Cardiac ventricle fibroblast (primary cell): ENCODE measurements around the gene DMAP1. TPM values are rescaled to one million over a fixed set of nuclear protein-coding genes. Genes with fewer than 3 reads are reported as not detected.

Source experiments
- total RNA-seq: library from RNA; depleted of rRNA; stranded (reverse); fragments of >200 nt; gene quantifications from 2 replicates; pipeline ENCODE4 v1.2.3, GENCODE V29; 2015

The DMAP1 gene, protein sequence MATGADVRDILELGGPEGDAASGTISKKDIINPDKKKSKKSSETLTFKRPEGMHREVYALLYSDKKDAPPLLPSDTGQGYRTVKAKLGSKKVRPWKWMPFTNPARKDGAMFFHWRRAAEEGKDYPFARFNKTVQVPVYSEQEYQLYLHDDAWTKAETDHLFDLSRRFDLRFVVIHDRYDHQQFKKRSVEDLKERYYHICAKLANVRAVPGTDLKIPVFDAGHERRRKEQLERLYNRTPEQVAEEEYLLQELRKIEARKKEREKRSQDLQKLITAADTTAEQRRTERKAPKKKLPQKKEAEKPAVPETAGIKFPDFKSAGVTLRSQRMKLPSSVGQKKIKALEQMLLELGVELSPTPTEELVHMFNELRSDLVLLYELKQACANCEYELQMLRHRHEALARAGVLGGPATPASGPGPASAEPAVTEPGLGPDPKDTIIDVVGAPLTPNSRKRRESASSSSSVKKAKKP
- total RNA-seq, result 21.2 and 29.3 TPM in 2 replicates

DNA sequence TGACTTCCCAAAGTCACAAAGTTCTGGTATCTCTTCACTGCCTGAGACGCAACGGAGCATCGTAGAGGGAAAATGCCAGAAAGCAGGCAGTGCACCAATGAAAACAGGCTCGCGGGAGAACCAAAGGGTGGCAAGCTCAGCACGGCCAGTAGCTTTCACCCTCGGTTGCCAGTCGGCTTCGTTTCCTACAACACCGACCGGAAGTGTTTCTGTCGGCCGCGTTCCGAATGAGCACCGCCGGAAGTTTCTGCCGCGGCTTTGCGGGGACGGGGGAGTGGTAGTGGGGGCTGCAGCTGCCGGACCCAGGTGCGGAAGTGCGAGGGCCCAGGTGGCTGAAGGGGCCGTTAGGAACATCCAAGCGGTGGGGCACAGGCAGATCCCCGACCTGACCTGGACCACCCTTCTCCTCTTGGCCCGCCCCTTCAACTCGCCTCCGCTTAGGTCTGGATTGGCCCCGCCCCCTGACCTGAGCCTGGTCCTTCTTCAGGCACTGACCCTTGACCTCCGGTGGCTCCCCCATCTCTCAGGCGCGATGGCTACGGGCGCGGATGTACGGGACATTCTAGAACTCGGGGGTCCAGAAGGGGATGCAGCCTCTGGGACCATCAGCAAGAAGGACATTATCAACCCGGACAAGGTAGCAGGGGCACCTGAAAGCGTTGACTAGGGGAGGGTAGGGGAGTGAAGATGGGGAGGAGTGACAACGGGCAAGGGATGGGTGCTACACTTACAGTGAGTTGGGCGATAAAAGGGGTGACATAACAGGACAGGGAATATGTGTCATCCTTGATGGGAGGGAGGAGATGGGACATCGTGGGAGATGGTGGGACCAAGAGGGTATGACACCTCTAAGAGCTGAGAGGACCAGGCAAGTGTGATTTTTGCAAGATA lies at the start of gene DMAP1:
Gene DMAP1 (plus strand): TSS at position 250 of the 891 bp plus-strand sequence. CDS start 283 bp downstream, at position 533.

Other genes starting within 250 kb of the DMAP1 start
- gene DPH2, start 243.5 kb upstream of the DMAP1 start, total RNA-seq, result 14.5 and 14.8 TPM in 2 replicates
- 48.5 and 89.6 TPM in 2 replicates for gene ATP6V0B, start 238.5 kb upstream of the DMAP1 start, total RNA-seq
- 39.4 and 48.9 TPM in 2 replicates for gene B4GALT2, start 234.3 kb upstream of the DMAP1 start, total RNA-seq
- gene CCDC24, start 221.9 kb upstream of the DMAP1 start, total RNA-seq, result 3.4 and 4.7 TPM in 2 replicates
- gene SLC6A9, start 182.0 kb upstream of the DMAP1 start, total RNA-seq, result 4.4 and 6.3 TPM in 2 replicates
- gene KLF17, start 94.7 kb upstream of the DMAP1 start, total RNA-seq, result 0.37 TPM in 1 of 2 replicates, not detected in the other
- gene KLF18, start 71.8 kb upstream of the DMAP1 start, total RNA-seq, result not detected in 2 replicates
- 39.3 and 52.1 TPM in 2 replicates for gene ERI3, start 141.8 kb downstream of the DMAP1 start, total RNA-seq
- gene RNF220, start 191.8 kb downstream of the DMAP1 start, total RNA-seq, result 41.4 and 56.2 TPM in 2 replicates